Gastroesophageal sphincter (tissue), 4 donors: ENCODE results near the gene CYLD. TPM values are rescaled to one million over a fixed set of nuclear protein-coding genes. Genes with fewer than 3 reads are reported as not detected.

ENCODE experiments used
- ATAC-seq: fragments of 150-250 bp; one replicate; pipeline ENCODE4 v1.9.1; 2016; ENCODE audit warnings: mild to moderate bottlenecking, moderate library complexity
- H3K27ac ChIP-seq, 4 donors: fragments of 200-600 bp; sonication (generic) in 3 of 4; 1 replicate in 3 of 4; 2 replicates in 1 of 4; pipeline ENCODE4 v1.5.1; 2016 to 2019
- H3K27me3 ChIP-seq: fragments of 200-600 bp; sonication (generic); one replicate; pipeline ENCODE4 v1.5.1; 2019
- H3K36me3 ChIP-seq, 2 donors: fragments of 200-600 bp; sonication (generic); one replicate each; pipeline ENCODE4 v1.5.1; 2019; ENCODE audit warnings: control low read depth in 1 of 2
- H3K4me1 ChIP-seq, 3 donors: fragments of 200-600 bp; sonication (generic); 1 replicate in 2 of 3; 2 replicates in 1 of 3; pipeline ENCODE4 v1.5.1; 2016 to 2019; ENCODE audit warnings: control low read depth in 2 of 3
- H3K4me3 ChIP-seq, 2 donors: fragments of 200-600 bp; sonication (generic); one replicate each; pipeline ENCODE4 v1.5.1; 2019; ENCODE audit warnings: mild to moderate bottlenecking in 1 of 2, moderate library complexity in 1 of 2
- H3K9me3 ChIP-seq, 3 donors: fragments of 200-600 bp; sonication (generic); one replicate each; pipeline ENCODE4 v1.5.1; 2017 to 2019; ENCODE audit warnings: control low read depth in 2 of 3
- EP300 ChIP-seq: sonication (generic); formaldehyde crosslinking; IDR thresholded peaks from one replicate; pipeline ENCODE4 v1.6.1; 2017; ENCODE audit warnings: antibody characterized with exemption, mild to moderate bottlenecking
- POLR2A ChIP-seq, 2 donors: fragments of 450-650 bp; IDR thresholded peaks; one replicate each; pipeline ENCODE4 v1.6.1; 2017; ENCODE audit warnings: antibody characterized with exemption in 2 of 2, mild to moderate bottlenecking in 2 of 2, moderate library complexity in 1 of 2
- POLR2AphosphoS5 ChIP-seq: sonication (generic); formaldehyde crosslinking; IDR thresholded peaks from one replicate; pipeline ENCODE4 v1.6.1; 2017; ENCODE audit warnings: antibody characterized with exemption
- WGBS, 2 donors: methylation state at CpG; one replicate each; pipeline ENCODE4 v1.1.5; 2018; ENCODE audit warnings: low coverage in 1 of 2; 5-methylcytosine and 5-hydroxymethylcytosine counted together
- total RNA-seq, 4 donors: library from RNA; depleted of rRNA; stranded (reverse); fragments of >200 nt; gene quantifications; one replicate each; pipeline ENCODE4 v1.1.0, GENCODE V29; 2016
- TF ChIP-seq, protein P1 (sequence below), 4 experiments: fragments of 200-600 bp in 2 of 4; fragments of 450-650 bp in 2 of 4; sonication (generic) in 1 of 4; IDR thresholded peaks; one replicate each; pipeline ENCODE4 v1.5.1; 2017 to 2019; ENCODE audit warnings: antibody characterized with exemption in 4 of 4, mild to moderate bottlenecking in 2 of 4, moderate library complexity in 2 of 4

Gene CYLD
- total RNA-seq, 4 donors from 2014 or later: 39.2 to 82.5 (median 53.2) TPM

DNA sequence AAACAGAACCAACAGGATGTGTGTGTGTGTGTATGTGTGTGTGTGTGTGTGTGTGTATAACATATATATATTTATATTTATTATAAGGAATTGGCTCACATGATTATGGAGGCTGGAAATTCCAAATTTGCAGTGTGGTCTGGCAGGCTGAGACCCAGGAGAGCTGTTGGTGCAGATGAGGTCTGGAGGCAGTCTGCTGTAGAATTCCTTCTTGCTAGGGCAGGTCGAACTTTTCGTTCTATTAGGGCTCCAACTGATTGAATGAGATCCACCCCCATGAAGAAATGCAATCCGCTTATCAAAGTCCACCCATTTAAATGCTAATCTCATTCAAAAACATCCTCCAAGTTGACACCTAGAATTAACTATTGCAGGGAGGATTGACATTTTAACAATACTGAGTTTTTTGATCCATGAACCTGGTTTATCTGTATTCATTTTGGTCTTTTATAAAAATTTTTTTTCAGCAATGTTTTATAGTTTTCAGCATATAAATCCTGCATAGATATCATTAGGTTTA is 85.0 kb downstream of the CYLD start:
- Histone ChIP-seq H3K4me3 (no peak overlapping the region), H3K27me3 (no peaks in the 10 kb centered on the region), H3K4me1 (no peaks in the 10 kb centered on the region), H3K27ac (no peak overlapping the region), H3K9me3 (no peaks in the 10 kb centered on the region), H3K36me3 (no peaks in the 10 kb centered on the region)
- ATAC-seq: no peak
- TF ChIP-seq EP300: no peak
- TF ChIP-seq, protein P1, sequence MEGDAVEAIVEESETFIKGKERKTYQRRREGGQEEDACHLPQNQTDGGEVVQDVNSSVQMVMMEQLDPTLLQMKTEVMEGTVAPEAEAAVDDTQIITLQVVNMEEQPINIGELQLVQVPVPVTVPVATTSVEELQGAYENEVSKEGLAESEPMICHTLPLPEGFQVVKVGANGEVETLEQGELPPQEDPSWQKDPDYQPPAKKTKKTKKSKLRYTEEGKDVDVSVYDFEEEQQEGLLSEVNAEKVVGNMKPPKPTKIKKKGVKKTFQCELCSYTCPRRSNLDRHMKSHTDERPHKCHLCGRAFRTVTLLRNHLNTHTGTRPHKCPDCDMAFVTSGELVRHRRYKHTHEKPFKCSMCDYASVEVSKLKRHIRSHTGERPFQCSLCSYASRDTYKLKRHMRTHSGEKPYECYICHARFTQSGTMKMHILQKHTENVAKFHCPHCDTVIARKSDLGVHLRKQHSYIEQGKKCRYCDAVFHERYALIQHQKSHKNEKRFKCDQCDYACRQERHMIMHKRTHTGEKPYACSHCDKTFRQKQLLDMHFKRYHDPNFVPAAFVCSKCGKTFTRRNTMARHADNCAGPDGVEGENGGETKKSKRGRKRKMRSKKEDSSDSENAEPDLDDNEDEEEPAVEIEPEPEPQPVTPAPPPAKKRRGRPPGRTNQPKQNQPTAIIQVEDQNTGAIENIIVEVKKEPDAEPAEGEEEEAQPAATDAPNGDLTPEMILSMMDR (IDR thresholded peaks at IDR 0.05): no peak
- TF ChIP-seq POLR2AphosphoS5: no peak
- TF ChIP-seq POLR2A (IDR thresholded peaks at IDR 0.05): no peak
- 68 to 81% methylated on average over 3 of the region's 3 CpGs for WGBS, 2 donors

DNA sequence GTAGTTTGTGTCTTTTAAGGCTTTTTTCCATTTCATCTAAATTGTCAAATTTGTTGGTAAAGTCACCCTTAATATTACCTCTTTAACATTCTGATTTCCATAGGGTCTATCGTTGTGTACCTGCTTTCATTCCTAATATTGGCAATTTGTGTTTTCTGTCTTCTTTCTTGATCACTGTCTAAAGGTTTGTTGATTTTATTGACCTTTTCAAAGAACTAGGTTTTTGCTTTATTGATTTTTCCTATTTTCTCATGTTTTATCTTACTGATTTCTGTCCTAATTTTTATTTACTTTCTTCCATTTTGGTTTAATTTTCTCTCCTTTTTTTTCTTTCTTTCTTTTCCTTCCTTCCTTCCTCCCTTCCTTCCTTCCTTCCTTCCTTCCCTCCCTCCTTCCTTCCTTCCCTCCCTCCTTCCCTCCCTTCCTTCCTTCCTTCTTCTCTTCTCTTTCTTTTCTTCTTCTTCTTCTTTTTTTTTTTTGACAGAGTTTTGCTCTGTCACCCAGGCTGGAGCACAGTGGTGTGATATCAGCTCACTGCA is 86.3 kb downstream of the CYLD start:
- H3K4me3 ChIP-seq: no peak overlapping the region
- 94 to 100% methylated on average over 1 of the region's 1 CpG for WGBS, 2 donors
- H3K9me3 ChIP-seq: peaks cover 0 to 2% (median 0%) of the 10 kb centered on the region in 3 donors
- H3K36me3 ChIP-seq: no peaks in the 10 kb centered on the region
- no peak for ATAC-seq
- H3K4me1 ChIP-seq: no peaks in the 10 kb centered on the region
- TF ChIP-seq, protein P1 (IDR thresholded peaks at IDR 0.05): no peak
- TF ChIP-seq POLR2A (IDR thresholded peaks at IDR 0.05): no peak
- no peak for TF ChIP-seq POLR2AphosphoS5
- TF ChIP-seq EP300: no peak
- no peak overlapping the region for H3K27ac ChIP-seq
- no peaks in the 10 kb centered on the region for H3K27me3 ChIP-seq

DNA sequence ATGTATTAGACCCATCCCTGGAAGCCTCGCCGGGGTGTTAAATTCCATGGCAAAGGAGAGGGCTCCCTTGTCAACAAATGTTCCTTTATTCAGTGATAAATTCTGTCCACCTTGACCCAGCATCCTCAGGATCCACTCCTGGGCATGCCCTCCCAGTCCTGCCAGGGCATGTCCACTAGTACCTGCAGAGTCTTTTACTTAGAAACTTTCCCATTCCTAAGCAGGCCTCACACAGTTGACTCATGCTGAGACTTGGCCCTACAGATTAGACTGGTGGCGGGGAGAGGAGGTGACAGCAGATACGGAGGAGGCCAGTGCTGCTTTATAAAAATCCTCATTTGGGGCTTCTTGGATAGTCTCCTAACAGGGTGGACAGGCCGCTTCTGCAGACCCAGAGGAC is 88.8 kb downstream of the CYLD start:
- Histone ChIP-seq H3K27me3 (peaks cover 13% of the 10 kb centered on the region), H3K27ac (no peak overlapping the region), H3K4me3 (no peak overlapping the region), H3K36me3 (no peaks in the 10 kb centered on the region), H3K4me1 (no peaks in the 10 kb centered on the region), H3K9me3 (peaks cover 0 to 10% (median 0%) of the 10 kb centered on the region in 3 donors)
- WGBS, 2 donors: 78 to 80% methylated on average over 2 to 3 of the region's 5 CpGs
- ATAC-seq: no peak
- TF ChIP-seq POLR2A (IDR thresholded peaks at IDR 0.05) (no peak), EP300 (no peak), POLR2AphosphoS5 (no peak)
- TF ChIP-seq, protein P1 (IDR thresholded peaks at IDR 0.05): no peak

DNA sequence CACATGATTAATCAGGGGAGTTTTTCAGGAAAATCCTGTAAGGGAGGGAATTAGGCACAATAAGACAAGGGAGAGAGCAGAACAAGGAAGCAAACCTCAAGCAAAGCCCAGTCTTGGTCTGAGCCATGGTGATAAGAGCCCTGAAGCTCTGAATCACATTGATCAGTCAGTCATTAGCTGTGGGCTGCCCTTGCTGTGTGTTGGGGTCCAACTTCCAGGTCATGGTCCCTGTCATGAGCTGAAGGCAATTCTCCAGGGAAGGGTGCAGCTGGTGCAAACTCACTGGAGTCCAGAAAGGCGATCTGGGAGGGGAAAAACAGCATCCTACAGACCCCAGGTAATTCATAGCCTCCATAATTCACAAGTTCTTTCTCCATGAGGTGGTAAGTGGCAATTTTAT is 89.9 kb downstream of the CYLD start:
- 30 to 83% methylated on average over 1 of the region's 1 CpG for WGBS, 2 donors
- Histone ChIP-seq H3K4me3 (no peak overlapping the region), H3K4me1 (no peaks in the 10 kb centered on the region), H3K9me3 (peaks cover 0 to 10% (median 0%) of the 10 kb centered on the region in 3 donors), H3K27me3 (peaks cover 15% of the 10 kb centered on the region), H3K36me3 (no peaks in the 10 kb centered on the region), H3K27ac (no peak overlapping the region)
- no peak for ATAC-seq
- TF ChIP-seq, protein P1 (IDR thresholded peaks at IDR 0.05): no peak
- TF ChIP-seq EP300 (no peak), POLR2AphosphoS5 (no peak), POLR2A (IDR thresholded peaks at IDR 0.05) (no peak)

DNA sequence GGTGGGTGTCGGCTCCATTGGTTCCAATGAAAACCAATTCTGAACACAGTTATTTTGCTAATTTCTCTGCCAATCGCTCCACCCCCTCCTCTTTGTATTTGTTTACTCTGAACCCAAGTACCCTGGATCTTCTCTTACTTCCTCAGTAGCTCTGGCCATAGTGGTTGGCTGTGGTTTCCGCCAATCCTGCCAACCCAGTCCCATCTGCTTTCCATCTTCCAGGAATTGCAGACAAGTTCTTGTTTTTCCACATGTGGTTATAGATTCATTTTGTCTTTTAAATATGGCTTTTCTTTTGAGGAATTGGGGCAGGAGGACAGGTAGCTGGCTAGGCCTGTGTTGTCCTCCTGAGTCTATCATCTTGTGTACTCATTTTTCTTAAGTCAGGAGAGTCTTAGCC is 92.0 kb downstream of the CYLD start:
- Histone ChIP-seq H3K9me3 (peaks cover 0 to 10% (median 0%) of the 10 kb centered on the region in 3 donors), H3K4me3 (no peak overlapping the region), H3K27me3 (peaks cover 15% of the 10 kb centered on the region), H3K4me1 (no peaks in the 10 kb centered on the region), H3K36me3 (no peaks in the 10 kb centered on the region), H3K27ac (no peak overlapping the region)
- WGBS, 2 donors: 71 to 76% methylated on average over 2 to 3 of the region's 3 CpGs
- ATAC-seq: no peak
- TF ChIP-seq POLR2AphosphoS5 (no peak), POLR2A (IDR thresholded peaks at IDR 0.05) (no peak), EP300 (no peak)
- TF ChIP-seq, protein P1 (IDR thresholded peaks at IDR 0.05): no peak
